Psoas muscle (tissue), 8 donors: Measurements from ENCODE around the gene CFHR2. TPM values are rescaled to one million over a fixed set of nuclear protein-coding genes. Genes with fewer than 3 reads are reported as not detected.

ENCODE experiments used
- ATAC-seq, 4 donors: fragments of 200-7000 bp; cut with Tn5 transposase; one replicate each; pipeline ENCODE4 v1.9.1; 2020; ENCODE audit warnings: moderate library complexity in 3 of 4, mild to moderate bottlenecking in 2 of 4
- DNase-seq, 2 donors: peaks; one replicate each; pipeline ENCODE4 v3.0.0-alpha.2; 2020
- H3K27ac ChIP-seq: fragments of 200-600 bp; one replicate; pipeline ENCODE4 v1.8.0; 2022
- H3K27me3 ChIP-seq, 3 donors: fragments of 200-600 bp in 1 of 3; one replicate each; pipeline versions ENCODE4 v1.6.1 to v1.8.0; 2013 to 2022; ENCODE audit warnings: low read length in 2 of 3, mild to moderate bottlenecking in 2 of 3, moderate library complexity in 1 of 3; ENCODE audit not compliant: insufficient read depth in 3 of 3
- H3K36me3 ChIP-seq, 2 donors: fragments of 200-600 bp in 1 of 2; one replicate each; pipeline versions ENCODE4 v1.6.1 to v1.8.0; 2013 to 2022; ENCODE audit warnings: low read depth in 1 of 2, mild to moderate bottlenecking in 1 of 2, moderate library complexity in 1 of 2; ENCODE audit not compliant: insufficient read depth in 1 of 2
- H3K4me1 ChIP-seq: fragments of 200-600 bp; one replicate; pipeline ENCODE4 v1.8.0; 2022
- H3K4me3 ChIP-seq: fragments of 200-600 bp; one replicate; pipeline ENCODE4 v1.8.0; 2022; ENCODE audit warnings: mild to moderate bottlenecking
- H3K9me3 ChIP-seq: fragments of 200-600 bp; one replicate; pipeline ENCODE4 v1.8.0; 2022
- CTCF ChIP-seq: fragments of 200-600 bp; IDR thresholded peaks from one replicate; pipeline ENCODE4 v1.8.0; 2022; ENCODE audit warnings: antibody characterized with exemption
- WGBS, 3 donors: extraction: QIAGEN DNeasy Blood & Tissue Kit; methylation state at CpG; one replicate each; pipeline versions ENCODE4 v1.1.6 to v1.1.7; 2013; 5-methylcytosine and 5-hydroxymethylcytosine counted together
- intact Hi-C, 2 donors: fragments of 100-400 bp; cut with DNase I; formaldehyde crosslinking; loops; one replicate each; pipeline versions ENCODE4 v1.11.0 to v1.14.2; 2022
- polyA plus RNA-seq, 3 donors: library from polyadenylated mRNA; stranded (reverse); fragments of 200-250 nt; gene quantifications; one replicate each; pipeline ENCODE4 v1.2.3, GENCODE V29; 2013
- total RNA-seq, 4 donors: library from RNA; stranded (reverse); fragmentation: NEBNext Ultra II Directional in 2 of 4; extraction: Animal tissue kit (Norgen Biotek cat#: 25700) in 2 of 4; gene quantifications; one replicate each; pipeline versions ENCODE4 v1.2.1 to v1.2.4, GENCODE V29; 2021 to 2023
- donor health status: healthy with polysubstance abuse.
- donor health status: DM: no; HTN: no; CAD: no; lungs with moderate emphysema.
- donor health status: Bipolar disorder and iron deficiency.
- donor health status: healthy.
- donor health status: DM: yes; HTN: yes; CAD: no.
- donor health status: DM: no; HTN: no; CAD: no.
- donor health status: DM: no; HTN: no; CAD: no.
- donor health status: DM: yes; HTN: yes; CAD: no.

The CFHR2 gene
- total and polyA plus RNA-seq, 7 donors: not detected

DNA sequence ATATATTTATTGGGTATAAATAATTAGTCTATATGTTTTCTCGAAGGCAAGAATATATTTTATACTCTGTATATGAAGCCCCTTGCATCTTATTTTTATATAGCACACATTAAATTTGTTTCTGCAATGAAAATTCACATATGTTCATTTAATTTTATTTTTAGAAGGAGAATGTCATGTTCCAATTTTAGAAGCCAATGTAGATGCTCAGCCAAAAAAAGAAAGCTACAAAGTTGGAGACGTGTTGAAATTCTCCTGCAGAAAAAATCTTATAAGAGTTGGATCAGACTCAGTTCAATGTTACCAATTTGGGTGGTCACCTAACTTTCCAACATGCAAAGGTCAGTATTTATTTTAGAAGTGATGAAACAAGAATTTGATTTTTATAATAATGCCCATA lies 50.4 kb downstream of the CFHR2 start:
- no peak for TF ChIP-seq CTCF
- Histone ChIP-seq H3K36me3 (no peaks in the 10 kb centered on the region), H3K27me3 (no peaks in the 10 kb centered on the region), H3K27ac (no peak overlapping the region), H3K4me3 (no peak overlapping the region), H3K4me1 (no peaks in the 10 kb centered on the region), H3K9me3 (no peaks in the 10 kb centered on the region)
- whole genome bisulfite sequencing, 3 donors: 45 to 55% (median 49%) methylated on average over 2 of the region's 2 CpGs
- ATAC-seq: no peak
- intact Hi-C loops: no loop called here
- DNase-seq: no peak

- TF ChIP-seq CTCF: no peak
- intact Hi-C loops: no loop called here
- DNase-seq (no peak), ATAC-seq (no peak)
- H3K27me3 ChIP-seq: no peaks in the 10 kb centered on the region
- 53 to 74% (median 61%) methylated on average over 1 of the region's 1 CpG for WGBS, 3 donors
- no peak overlapping the region for H3K4me3 ChIP-seq
- no peaks in the 10 kb centered on the region for H3K36me3 ChIP-seq
- no peaks in the 10 kb centered on the region for H3K4me1 ChIP-seq
- H3K27ac ChIP-seq: no peak overlapping the region
- H3K9me3 ChIP-seq: no peaks in the 10 kb centered on the region
These were observed 53.9 kb downstream of the CFHR2 start for GRCh38 chr1:196997423-196997822.

DNA sequence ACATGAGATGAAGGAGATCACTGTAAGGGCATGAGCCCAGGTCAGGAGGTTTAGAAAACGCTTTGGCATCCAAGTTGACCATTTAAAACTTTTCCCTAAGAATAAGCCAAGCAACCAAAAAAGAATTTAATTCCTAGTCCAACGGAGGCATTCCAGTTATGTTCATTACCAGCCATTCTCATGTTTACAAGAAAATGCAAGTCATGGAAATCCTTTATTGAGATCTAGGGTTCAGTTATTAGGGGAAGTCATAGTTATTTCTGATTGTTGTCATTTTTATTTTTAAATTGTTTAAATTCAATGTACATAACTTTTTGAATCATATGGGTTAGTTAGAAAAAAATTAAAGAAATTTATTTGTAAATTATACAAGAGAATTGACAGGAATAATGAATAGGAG lies 58.3 kb downstream of the CFHR2 start:
- Histone ChIP-seq H3K4me1 (no peaks in the 10 kb centered on the region), H3K36me3 (no peaks in the 10 kb centered on the region), H3K27me3 (no peaks in the 10 kb centered on the region), H3K27ac (no peak overlapping the region), H3K4me3 (no peak overlapping the region), H3K9me3 (no peaks in the 10 kb centered on the region)
- intact Hi-C loops: no loop called here
- 43 to 83% (median 56%) methylated on average over 2 of the region's 2 CpGs for WGBS, 3 donors
- DNase-seq (no peak), ATAC-seq (no peak)
- TF ChIP-seq CTCF: no peak

DNA sequence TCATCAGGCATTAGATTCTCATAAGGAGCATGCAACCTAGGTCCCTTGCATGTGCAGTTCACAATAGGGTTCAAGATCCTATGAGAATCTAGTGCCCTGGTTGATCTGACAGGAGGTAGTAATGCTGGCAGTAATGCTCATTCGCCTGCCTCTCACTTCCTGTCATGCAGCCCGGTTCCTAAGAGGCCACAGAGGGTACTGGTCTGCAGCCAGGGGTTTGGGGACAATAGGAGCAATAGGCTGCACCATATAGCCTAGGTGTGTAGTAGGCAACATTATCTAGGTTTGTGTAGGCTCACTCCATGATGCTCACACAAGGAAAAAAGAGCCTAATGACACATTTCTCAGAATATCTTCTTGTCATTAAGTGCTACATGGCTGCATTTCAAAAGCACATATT lies 59.6 kb downstream of the CFHR2 start:
- intact Hi-C loops: no loop called here
- no peak for ATAC-seq
- H3K9me3 ChIP-seq: no peaks in the 10 kb centered on the region
- no peak for DNase-seq
- no peaks in the 10 kb centered on the region for H3K4me1 ChIP-seq
- no peaks in the 10 kb centered on the region for H3K27me3 ChIP-seq
- 67 to 80% (median 73%) methylated on average over 2 of the region's 2 CpGs for WGBS, 3 donors
- no peaks in the 10 kb centered on the region for H3K36me3 ChIP-seq
- no peak overlapping the region for H3K27ac ChIP-seq
- TF ChIP-seq CTCF: no peak
- H3K4me3 ChIP-seq: no peak overlapping the region

DNA sequence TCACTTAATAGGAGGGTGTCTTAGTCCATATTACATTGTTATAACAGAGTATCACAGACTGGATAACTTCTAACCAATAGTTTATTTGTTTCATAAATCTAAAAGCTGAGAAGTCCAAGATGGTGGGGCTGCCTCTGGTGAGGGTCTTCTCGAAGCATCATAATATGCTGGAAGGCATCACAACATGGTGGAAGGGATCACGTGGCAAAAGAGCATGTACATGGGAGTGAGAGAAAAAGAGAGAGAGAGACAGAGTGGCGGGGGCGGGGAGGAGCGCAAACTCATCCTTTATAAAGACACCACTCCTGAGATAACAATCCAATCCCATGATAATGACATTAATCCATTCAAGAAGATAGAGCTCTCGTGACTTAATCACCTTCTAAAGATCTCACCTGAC lies 65.3 kb downstream of the CFHR2 start:
- TF ChIP-seq CTCF: no peak
- Histone ChIP-seq H3K4me3 (no peak overlapping the region), H3K27me3 (no peaks in the 10 kb centered on the region), H3K27ac (no peak overlapping the region), H3K36me3 (no peaks in the 10 kb centered on the region), H3K9me3 (no peaks in the 10 kb centered on the region), H3K4me1 (no peaks in the 10 kb centered on the region)
- intact Hi-C loops: no loop called here
- DNase-seq (no peak), ATAC-seq (no peak)
- WGBS, 3 donors: 90 to 91% (median 91%) methylated on average over 6 of the region's 6 CpGs
